C4-2B (cell line): ENCODE results near the gene ACBD6.

Source experiments
- H3K27ac ChIP-seq: fragments of 450-650 bp; 2 replicates; pipeline ENCODE4 v1.5.1; 2017
- CTCF ChIP-seq: fragments of 450-650 bp; conservative IDR thresholded peaks from 2 replicates; pipeline ENCODE4 v1.5.1; 2017; ENCODE audit warnings: mild to moderate bottlenecking
- ZFX ChIP-seq: fragments of 450-650 bp; IDR thresholded peaks from 2 replicates; pipeline ENCODE4 v1.6.1; 2017

The ACBD6 gene

DNA sequence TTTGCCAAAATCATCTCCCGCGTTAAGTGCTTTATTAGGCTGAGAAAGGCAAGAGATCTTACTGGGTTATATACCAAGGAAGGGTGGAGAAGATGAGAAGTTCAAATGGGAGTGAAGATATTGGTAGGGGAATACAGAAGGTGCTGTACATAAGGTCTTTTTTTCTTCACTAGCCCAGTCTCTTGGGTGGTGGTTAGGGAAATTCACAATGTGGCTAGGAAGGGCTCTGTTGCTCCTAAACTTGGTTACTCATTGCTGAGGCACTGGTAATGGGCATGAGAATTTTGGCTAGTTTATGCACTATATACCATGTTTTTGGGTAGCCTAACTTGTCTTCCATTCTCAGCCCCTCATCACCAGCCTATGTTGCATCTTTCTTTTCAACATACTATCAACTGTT is 221.8 kb downstream of the ACBD6 start:
- TF ChIP-seq ZFX (no peak), CTCF (no peak)
- no peak overlapping the region for H3K27ac ChIP-seq

GRCh38 chr1:180279651-180280050 is 222.7 kb downstream of the ACBD6 start:
- no peak overlapping the region for H3K27ac ChIP-seq
- TF ChIP-seq ZFX, result no peak
- no peak for TF ChIP-seq CTCF

GRCh38 chr1:180278596-180279395 is 223.6 kb downstream of the ACBD6 start:
- H3K27ac ChIP-seq, result no peak overlapping the region
- TF ChIP-seq CTCF (no peak), ZFX (no peak)

DNA sequence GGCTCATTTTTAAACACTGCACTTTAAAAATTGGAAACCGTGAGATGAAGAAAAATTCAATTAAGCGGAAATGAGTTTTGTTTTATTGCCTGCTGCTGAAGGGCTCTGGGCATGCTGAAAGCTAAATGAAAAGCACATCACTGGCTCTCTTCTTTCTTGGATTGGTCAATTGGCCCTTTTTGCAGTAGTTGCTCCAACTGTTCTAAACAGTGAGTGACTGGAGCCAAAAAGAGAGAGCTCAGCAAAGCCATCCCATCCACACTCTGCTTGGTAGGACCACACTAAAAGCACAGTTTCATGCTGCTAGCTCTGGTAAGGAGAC is 224.2 kb downstream of the ACBD6 start:
- H3K27ac ChIP-seq, result no peak overlapping the region
- TF ChIP-seq ZFX, result no peak
- no peak for TF ChIP-seq CTCF

DNA sequence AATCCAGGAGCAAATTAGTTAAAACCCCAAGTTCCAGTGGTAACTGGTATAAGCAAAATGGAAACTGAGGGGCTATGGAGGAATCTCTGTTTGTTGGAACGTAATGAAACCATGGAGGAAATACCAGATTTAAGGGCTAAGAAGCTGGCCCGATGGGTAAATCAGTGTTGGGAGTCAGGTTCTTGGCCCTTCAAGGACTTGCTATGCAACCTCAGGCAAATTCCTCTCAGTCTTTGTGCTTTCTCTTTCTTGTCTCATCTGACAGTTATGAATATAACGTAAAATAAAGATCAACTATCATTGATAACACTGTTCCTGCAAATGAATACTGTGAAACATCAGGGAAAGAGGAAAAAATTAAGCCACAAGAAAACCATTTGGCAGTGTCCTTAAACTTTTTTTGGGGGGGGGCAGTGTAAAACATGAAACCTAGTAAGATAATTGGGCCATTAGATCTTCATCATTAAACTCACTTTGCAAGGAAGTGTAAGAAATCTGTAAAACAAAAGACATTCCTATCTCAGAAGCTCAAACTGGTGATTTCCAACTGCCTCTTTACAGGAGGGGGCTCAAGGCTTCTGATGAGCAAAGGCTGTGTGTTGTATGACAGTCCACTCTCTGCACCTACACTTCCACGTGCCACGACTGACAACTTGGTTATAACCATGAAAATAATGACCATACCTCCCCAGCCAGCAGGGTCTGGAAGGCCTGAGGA is 224.7 kb downstream of the ACBD6 start:
- TF ChIP-seq CTCF, result no peak
- no peak for TF ChIP-seq ZFX
- no peak overlapping the region for H3K27ac ChIP-seq

DNA sequence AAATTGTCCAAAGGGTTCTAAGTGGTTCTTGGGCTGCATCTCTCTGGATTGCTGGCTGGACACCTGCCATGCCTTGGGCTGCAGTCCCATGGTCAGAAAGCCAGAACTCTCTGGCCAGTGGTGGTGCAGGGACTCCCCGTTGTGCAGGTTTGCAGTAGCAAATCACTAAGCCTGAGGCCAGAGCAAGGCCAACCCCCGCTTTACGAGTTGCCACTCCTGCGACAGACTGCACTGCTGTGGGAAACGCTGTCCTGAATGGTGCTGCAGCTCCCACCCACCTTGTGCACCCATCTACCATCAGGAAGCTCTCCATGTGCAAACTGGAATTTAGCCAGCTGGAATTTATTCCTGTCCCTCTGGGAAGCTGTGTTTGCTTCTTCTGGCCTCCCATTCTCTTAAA is 226.7 kb downstream of the ACBD6 start:
- no peak for TF ChIP-seq CTCF
- TF ChIP-seq ZFX, result no peak
- H3K27ac ChIP-seq, result no peak overlapping the region

- TF ChIP-seq CTCF (no peak), ZFX (no peak)
- H3K27ac ChIP-seq, result no peak overlapping the region
These were observed 228.2 kb downstream of the ACBD6 start for GRCh38 chr1:180274221-180274620.
